Neural cell (in vitro differentiated cells): ENCODE measurements around the gene COX8A. TPM values are rescaled to one million over a fixed set of nuclear protein-coding genes. Genes with fewer than 3 reads are reported as not detected.

ENCODE experiments used
- H2AFZ ChIP-seq: fragments of 200-600, 300-800 bp; sonication (generic), shearing (Covaris generic); 2 replicates; pipeline ENCODE4 v1.6.0; 2014; ENCODE audit warnings: low read depth, mild to moderate bottlenecking, antibody characterized with exemption, low read length, moderate library complexity
- H3F3A ChIP-seq: fragments of 200-600 bp; shearing (Covaris generic); 2 replicates; pipeline ENCODE4 v1.6.1; 2016; ENCODE audit warnings: mild to moderate bottlenecking, moderate library complexity, mixed read lengths, antibody characterized with exemption, low read length; ENCODE audit not compliant: insufficient read depth, poor library complexity, severe bottlenecking
- H3K27ac ChIP-seq: fragments of 200-600, 300-800 bp; sonication (generic), shearing (Covaris generic); 2 replicates; pipeline ENCODE4 v1.5.1; 2014; ENCODE audit warnings: mild to moderate bottlenecking, low read length, moderate library complexity
- H3K27me3 ChIP-seq: fragments of 300-800, 200-600 bp; sonication (generic), shearing (Covaris generic); 2 replicates; pipeline ENCODE4 v1.6.0; 2014; ENCODE audit warnings: mild to moderate bottlenecking, low read depth, low read length, moderate library complexity; ENCODE audit not compliant: insufficient read depth
- H3K36me3 ChIP-seq: fragments of 300-800, 200-600 bp; sonication (generic), shearing (Covaris generic); 2 replicates; pipeline ENCODE4 v1.5.1; 2014; ENCODE audit warnings: mild to moderate bottlenecking, antibody characterized with exemption, low read length, moderate library complexity; ENCODE audit not compliant: insufficient read depth
- H3K4me2 ChIP-seq: fragments of 300-800, 200-600 bp; sonication (generic), shearing (Covaris generic); 2 replicates; pipeline ENCODE4 v1.6.0; 2014; ENCODE audit warnings: mild to moderate bottlenecking, low read length
- H3K4me3 ChIP-seq: fragments of 300-800, 200-600 bp; sonication (generic), shearing (Covaris generic); 2 replicates; pipeline ENCODE4 v1.5.1; 2014; ENCODE audit warnings: mild to moderate bottlenecking, low read length, moderate library complexity
- H3K79me2 ChIP-seq: fragments of 200-600 bp; shearing (Covaris generic); replicated peaks from 2 replicates; pipeline ENCODE4 v1.6.0; 2014; ENCODE audit warnings: mild to moderate bottlenecking, low read length, moderate library complexity; ENCODE audit not compliant: insufficient read depth
- H3K9ac ChIP-seq: fragments of 300-800, 200-600 bp; sonication (generic), shearing (Covaris generic); 2 replicates; pipeline ENCODE4 v1.6.1; 2016; ENCODE audit warnings: mild to moderate bottlenecking, low read length, mixed read lengths
- H3K9me2 ChIP-seq: fragments of 200-600 bp; shearing (Covaris generic); 2 replicates; pipeline ENCODE4 v1.6.1; 2016; ENCODE audit warnings: mild to moderate bottlenecking, low read length, mixed read lengths; ENCODE audit not compliant: insufficient read depth
- H3K9me3 ChIP-seq: fragments of 200-600, 300-800 bp; sonication (generic), shearing (Covaris generic); 2 replicates; pipeline ENCODE4 v1.6.1; 2016; ENCODE audit warnings: mild to moderate bottlenecking, mixed run types, low read length, moderate library complexity, mixed read lengths
- H4K20me1 ChIP-seq: fragments of 200-600 bp; shearing (Covaris generic); 2 replicates; pipeline ENCODE4 v1.6.1; 2016; ENCODE audit warnings: mild to moderate bottlenecking, mixed run types; ENCODE audit not compliant: insufficient read depth
- CTCF ChIP-seq: fragments of 450-650 bp; IDR thresholded peaks from 2 replicates; pipeline ENCODE4 v1.5.1; 2014; ENCODE audit warnings: antibody characterized with exemption, mild to moderate bottlenecking, moderate library complexity; ENCODE audit not compliant: poor library complexity, severe bottlenecking
- EP300 ChIP-seq: fragments of 450-650 bp; conservative IDR thresholded peaks from 2 replicates; pipeline ENCODE4 v1.6.1; 2014; ENCODE audit warnings: antibody characterized with exemption, mild to moderate bottlenecking, moderate library complexity; ENCODE audit not compliant: poor library complexity, severe bottlenecking
- EZH2 ChIP-seq: fragments of 200-600, 300-800 bp; shearing (Covaris generic), sonication (generic); IDR thresholded peaks from 2 replicates; pipeline ENCODE4 v1.6.1; 2014; ENCODE audit warnings: antibody characterized with exemption, low read length, borderline replicate concordance, mild to moderate bottlenecking; ENCODE audit not compliant: insufficient read depth, poor library complexity, severe bottlenecking
- MXI1 ChIP-seq: fragments of 450-650 bp; conservative IDR thresholded peaks from 2 replicates; pipeline ENCODE4 v1.6.1; 2014; ENCODE audit warnings: antibody characterized with exemption, mild to moderate bottlenecking; ENCODE audit not compliant: poor library complexity, severe bottlenecking
- POLR2AphosphoS5 ChIP-seq: IDR thresholded peaks from 2 replicates; pipeline ENCODE4 v1.6.1; 2012
- RAD21 ChIP-seq: fragments of 450-650 bp; conservative IDR thresholded peaks from 2 replicates; pipeline ENCODE4 v1.6.1; 2014; ENCODE audit warnings: antibody characterized with exemption, mild to moderate bottlenecking, moderate library complexity
- REST ChIP-seq: IDR thresholded peaks from 2 replicates; pipeline ENCODE4 v1.6.1; 2012; ENCODE audit warnings: borderline replicate concordance
- SMC3 ChIP-seq: fragments of 450-650 bp; conservative IDR thresholded peaks from 2 replicates; pipeline ENCODE4 v1.6.1; 2014; ENCODE audit warnings: antibody characterized with exemption, mild to moderate bottlenecking, moderate library complexity; ENCODE audit not compliant: poor library complexity
- TAF1 ChIP-seq: IDR thresholded peaks from 2 replicates; pipeline ENCODE4 v1.6.1; 2012; ENCODE audit warnings: low read depth
- polyA plus RNA-seq: library from polyadenylated mRNA; depleted of rRNA; stranded (reverse); fragments of >200 nt; gene quantifications from 2 replicates; pipeline ENCODE4 v1.2.3, GENCODE V29; 2014

Gene COX8A
- polyA plus RNA-seq, 1 donor from 2014 or later = 863 TPM

GRCh38 chr11:64008283-64008913 is 34.0 kb downstream of the COX8A start:
- no peak for TF ChIP-seq EP300
- TF ChIP-seq RAD21 = no peak
- TF ChIP-seq CTCF = no peak
- no peak for TF ChIP-seq TAF1
- TF ChIP-seq EZH2 = no peak
- TF ChIP-seq MXI1 = no peak
- no peak for TF ChIP-seq SMC3
- TF ChIP-seq REST = no peak
- TF ChIP-seq POLR2AphosphoS5 = no peak
- Histone ChIP-seq H3K27me3 (peaks cover 7% of the 10 kb centered on the region), H3K4me2 (no peak overlapping the region), H3F3A (no peaks in the 10 kb centered on the region), H3K4me3 (peak overlapping the region; percentile 50), H3K9me3 (no peaks in the 10 kb centered on the region), H3K9ac (peak overlapping the region; percentile 37), H3K36me3 (no peaks in the 10 kb centered on the region), H3K27ac (no peak overlapping the region), H4K20me1 (no peaks in the 10 kb centered on the region), H2AFZ (no peak overlapping the region), H3K9me2 (no peaks in the 10 kb centered on the region), H3K79me2 (no peaks in the 10 kb centered on the region)

GRCh38 chr11:64008914-64009633 is 34.7 kb downstream of the COX8A start:
- no peak overlapping the region for H3K9ac ChIP-seq
- H3K9me3 ChIP-seq = no peaks in the 10 kb centered on the region
- H4K20me1 ChIP-seq = no peaks in the 10 kb centered on the region
- H3K4me2 ChIP-seq = no peak overlapping the region
- no peaks in the 10 kb centered on the region for H3K36me3 ChIP-seq
- no peaks in the 10 kb centered on the region for H3K9me2 ChIP-seq
- no peak overlapping the region for H3K27ac ChIP-seq
- H2AFZ ChIP-seq = no peak overlapping the region
- H3F3A ChIP-seq = no peaks in the 10 kb centered on the region
- H3K27me3 ChIP-seq = peaks cover 7% of the 10 kb centered on the region
- H3K4me3 ChIP-seq = no peak overlapping the region
- no peaks in the 10 kb centered on the region for H3K79me2 ChIP-seq
- TF ChIP-seq TAF1 (no peak), MXI1 (no peak), RAD21 (no peak)
